ENCODE data around the gene ADAM15.

The ADAM15 gene

DNA sequence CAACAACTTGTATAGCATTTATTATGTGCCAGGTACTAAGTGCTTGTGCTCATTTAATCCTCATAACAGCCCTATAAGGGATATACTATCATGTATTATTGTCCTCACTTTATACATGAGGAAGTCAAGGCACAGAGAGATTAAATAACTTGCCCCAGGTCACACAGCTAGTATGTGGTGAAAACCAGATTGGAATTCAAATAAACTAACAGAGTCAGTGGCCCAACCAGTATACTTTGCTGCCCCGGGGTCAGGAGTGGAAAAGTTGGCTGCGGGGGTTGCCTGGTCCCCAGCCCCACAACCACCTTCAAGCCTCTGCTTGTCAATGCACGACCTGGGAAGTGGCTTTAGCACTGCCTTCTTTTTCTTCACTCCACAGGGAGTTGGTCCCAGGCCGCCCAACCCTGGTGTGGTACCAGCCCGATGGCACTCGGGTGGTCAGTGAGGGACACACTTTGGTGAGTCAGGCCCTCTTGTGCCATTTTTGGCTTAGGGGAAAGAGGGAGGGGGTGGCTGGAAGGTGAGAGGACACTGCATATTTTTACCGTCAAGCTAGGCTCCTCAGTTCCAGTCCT is 2.5 kb downstream of the ADAM15 start:
- no peak for DNase-seq

DNA sequence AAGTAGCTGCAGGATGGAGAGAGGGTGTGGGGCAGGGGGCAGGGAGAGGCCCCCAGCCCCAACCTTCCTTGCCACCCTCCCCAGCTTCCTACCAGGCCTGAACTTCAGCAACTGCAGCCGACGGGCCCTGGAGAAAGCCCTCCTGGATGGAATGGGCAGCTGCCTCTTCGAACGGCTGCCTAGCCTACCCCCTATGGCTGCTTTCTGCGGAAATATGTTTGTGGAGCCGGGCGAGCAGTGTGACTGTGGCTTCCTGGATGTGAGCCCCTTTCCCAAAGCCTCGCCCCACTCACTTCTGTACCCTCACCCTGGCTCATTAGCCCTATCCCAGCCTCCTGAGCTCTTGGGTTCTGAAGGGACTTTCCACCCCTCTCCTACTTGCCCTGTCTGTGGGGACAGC is 6.0 kb downstream of the ADAM15 start:
- DNase-seq = no peak

DNA sequence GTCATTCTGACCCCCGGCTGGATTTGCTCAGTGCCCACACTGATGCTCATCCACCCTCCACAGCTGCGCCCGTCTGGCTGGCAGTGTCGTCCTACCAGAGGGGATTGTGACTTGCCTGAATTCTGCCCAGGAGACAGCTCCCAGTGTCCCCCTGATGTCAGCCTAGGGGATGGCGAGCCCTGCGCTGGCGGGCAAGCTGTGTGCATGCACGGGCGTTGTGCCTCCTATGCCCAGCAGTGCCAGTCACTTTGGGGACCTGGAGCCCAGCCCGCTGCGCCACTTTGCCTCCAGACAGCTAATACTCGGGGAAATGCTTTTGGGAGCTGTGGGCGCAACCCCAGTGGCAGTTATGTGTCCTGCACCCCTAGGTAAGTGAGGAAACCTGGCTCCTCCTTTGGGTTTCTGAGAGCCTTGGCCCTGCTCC is 6.7 kb downstream of the ADAM15 start:
- no peak for DNase-seq

DNA sequence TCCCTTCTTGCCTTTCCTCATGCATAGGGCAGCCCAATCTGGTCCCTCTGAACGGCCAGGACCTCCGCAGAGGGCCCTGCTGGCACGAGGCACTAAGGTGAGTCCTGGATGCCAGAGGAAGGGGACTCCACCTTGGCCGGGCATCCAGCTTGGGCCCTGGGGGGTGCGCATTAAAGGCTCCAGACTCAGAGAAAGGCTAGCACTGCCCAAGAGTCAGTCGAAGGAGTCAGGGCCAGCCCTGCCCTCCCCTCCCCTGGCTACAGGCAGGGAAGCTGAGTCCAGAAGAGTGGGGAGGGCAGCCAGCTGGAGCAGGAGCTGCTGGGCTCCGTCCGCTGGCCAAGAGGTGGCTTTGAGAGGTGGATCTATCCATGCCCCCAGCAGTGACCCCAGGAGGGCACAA is 9.6 kb downstream of the ADAM15 start:
- DNase-seq = no peak

DNA sequence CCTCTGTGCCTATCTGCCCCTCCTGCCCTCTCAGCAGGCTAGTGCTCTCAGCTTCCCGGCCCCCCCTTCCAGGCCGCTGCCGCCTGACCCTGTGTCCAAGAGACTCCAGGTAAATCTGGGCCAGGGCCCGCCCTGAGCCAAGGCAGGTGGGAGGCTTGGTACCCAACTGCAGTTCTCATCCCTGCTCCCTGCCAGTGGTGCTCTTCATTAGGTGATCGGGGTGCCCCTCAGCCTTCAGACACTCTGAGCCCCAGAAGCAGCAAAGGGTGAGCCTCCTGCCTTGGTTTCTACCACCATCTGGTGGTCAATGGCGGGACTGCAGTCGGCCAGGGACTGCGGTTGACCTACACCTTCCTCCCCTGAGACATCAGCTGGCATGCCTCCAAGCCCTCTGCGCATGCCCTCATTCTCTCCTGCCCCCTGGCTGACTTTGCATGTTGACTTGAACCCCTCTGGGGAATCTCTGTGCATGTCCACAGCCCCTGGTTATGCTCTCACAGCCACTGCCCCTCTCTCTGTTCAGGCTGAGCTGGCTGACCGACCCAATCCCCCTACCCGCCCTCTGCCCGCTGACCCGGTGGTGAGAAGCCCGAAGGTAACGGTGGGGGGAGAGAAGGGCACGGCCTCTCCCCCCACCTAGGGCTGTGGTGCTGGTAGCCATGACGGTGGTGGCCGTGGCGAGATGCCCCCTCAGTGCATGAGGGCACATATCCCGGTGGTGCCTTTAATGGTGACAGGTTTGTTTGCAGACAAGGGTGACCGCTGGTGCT is 10.4 kb downstream of the ADAM15 start:
- DNase-seq = peak; percentile 95

DNA sequence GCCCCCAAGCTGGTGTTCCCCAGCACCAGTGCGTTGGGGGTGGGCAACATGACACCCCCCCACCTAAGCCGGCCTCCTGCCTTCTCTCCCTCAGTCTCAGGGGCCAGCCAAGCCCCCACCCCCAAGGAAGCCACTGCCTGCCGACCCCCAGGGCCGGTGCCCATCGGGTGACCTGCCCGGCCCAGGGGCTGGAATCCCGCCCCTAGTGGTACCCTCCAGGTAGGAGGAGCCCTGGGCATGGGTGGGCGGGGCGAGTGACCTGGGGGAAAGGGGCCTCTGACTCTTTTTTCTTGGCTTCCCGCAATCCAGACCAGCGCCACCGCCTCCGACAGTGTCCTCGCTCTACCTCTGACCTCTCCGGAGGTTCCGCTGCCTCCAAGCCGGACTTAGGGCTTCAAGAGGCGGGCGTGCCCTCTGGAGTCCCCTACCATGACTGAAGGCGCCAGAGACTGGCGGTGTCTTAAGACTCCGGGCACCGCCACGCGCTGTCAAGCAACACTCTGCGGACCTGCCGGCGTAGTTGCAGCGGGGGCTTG is 11.1 kb downstream of the ADAM15 start:
- no peak for DNase-seq

DNA sequence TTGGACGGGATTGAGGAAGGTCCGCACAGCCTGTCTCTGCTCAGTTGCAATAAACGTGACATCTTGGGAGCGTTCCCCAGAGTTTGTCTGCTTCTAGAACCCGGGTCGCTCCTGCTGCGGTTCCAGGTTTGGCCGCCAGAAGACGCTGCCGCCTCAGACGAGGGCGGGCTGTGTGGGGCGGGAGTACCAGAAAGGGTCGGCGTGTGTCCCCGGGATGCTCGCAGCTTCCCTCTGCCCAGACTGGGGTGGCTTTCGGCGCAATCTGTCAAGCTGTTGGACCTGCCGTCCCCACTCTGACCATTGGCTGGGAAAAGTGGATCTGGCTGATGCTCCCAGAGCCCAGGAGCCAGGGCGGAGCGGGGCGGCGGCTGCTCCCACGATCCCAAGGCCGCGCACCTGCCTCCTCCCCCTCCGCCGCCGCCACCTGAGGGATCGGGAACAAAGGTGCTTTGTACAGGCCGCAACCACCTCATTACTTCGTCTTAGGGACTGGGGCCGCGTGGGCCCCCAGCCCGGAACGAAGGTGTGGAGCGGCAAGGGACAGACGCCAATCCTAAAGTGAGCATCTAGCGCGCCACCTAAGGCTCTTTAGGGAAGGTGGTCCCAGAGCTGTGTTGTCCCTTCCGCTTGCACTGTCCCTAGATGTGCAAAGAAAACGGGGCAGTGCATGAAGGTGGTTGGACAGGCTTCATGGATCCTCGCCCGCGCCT is 11.7 kb downstream of the ADAM15 start:
- DNase-seq = peak; percentile 80

DNA sequence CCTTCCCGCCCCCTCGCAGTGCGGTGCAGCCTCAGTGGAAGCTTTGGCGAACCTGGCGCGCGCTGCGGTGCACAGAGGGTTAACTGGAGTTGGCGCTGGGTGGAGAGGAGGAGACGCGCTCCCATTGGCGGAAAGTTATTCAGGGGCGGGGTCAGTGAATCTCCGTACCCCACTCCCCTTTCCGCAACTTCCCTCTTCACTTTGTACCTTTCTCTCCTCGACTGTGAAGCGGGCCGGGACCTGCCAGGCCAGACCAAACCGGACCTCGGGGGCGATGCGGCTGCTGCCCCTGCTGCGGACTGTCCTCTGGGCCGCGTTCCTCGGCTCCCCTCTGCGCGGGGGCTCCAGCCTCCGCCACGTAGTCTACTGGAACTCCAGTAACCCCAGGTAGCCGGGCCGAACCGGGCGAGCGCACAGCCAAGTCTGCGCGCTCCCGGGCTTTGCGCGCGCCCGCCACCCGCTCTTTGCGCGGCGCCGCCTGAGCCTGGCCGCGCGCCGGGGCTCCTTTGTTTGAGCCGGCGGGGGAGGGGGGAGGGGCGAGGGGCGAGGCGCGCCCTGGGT is 12.5 kb downstream of the ADAM15 start, which contains the start of gene EFNA4:
Gene EFNA4 (plus strand): TSS at position 191 of the 561 bp plus-strand sequence. CDS start 84 bp downstream, at position 275.
- peak; percentile 85 for DNase-seq

DNA sequence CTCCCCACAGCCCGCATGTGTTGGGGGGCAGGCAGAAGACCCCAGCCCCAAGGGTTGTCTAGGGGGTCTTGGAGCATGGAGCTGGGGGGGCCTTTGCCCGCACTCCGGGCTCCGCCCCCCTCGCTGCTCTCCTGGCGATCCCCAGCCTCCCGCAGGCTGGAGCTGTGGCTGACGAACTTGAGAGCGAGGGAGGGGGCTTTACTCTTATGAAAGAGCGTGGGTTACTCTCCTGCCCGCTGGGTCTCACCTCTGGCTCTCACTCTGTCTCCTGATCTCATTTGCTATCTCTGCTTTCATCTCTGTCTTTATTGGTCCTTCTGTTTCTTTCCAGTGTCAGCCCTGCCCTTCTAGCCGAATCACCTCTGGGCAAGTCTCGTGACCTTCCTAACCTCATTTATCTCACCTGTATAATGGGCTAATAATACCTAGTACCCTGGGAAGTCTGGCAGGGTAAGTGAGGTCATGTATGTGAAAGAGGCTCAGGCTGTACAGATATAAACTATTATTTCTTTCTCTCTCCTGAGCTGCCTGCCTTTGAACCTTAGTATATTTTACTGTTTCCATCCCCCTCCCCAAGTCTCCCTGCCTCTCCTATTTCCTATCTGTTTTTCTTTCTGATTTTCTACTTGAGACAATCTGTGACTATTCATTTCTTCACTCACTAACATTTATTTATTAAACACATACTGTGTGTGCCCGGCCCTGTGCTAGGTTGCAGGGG is 13.2 kb downstream of the ADAM15 start:
- DNase-seq = peak; percentile 22

DNA sequence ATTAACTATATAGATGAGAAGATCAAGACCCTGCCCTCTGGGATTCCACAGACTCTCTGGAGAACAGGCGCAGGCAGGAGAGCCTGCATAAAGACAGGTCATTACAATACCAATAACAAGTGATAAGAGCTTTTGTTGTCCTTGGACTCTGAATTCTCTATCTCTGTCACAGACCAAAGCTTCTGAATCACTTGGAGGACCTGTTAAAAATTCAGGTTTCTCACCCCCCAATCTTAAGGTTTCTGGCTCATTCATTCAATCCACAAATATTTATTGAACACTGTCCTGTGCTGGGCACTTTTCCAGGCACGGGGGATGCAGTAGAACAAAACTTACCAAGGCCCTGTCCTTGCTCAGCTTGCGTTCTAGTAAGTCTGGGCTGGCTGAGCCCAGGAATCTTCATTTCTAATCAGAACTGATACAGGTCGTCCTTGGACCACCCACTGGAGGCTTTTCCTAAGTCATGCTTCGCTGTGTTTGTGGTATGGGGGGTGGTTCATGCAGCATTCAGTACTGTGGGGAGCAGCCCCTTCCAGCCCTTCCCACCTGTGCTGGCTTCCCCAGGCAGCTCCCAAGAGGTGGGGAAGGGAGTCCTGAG is 13.8 kb downstream of the ADAM15 start:
- no peak for DNase-seq

DNA sequence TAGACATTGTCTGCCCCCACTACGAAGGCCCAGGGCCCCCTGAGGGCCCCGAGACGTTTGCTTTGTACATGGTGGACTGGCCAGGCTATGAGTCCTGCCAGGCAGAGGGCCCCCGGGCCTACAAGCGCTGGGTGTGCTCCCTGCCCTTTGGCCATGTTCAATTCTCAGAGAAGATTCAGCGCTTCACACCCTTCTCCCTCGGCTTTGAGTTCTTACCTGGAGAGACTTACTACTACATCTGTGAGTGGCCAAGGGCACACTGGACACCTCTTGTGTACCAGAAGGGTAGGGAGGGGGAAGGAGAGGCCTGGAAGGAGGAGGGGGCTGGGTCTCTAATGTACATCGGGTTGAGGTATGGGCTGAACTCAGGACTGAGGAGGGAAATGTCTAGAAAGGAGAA is 15.7 kb downstream of the ADAM15 start:
- DNase-seq = no peak

DNA sequence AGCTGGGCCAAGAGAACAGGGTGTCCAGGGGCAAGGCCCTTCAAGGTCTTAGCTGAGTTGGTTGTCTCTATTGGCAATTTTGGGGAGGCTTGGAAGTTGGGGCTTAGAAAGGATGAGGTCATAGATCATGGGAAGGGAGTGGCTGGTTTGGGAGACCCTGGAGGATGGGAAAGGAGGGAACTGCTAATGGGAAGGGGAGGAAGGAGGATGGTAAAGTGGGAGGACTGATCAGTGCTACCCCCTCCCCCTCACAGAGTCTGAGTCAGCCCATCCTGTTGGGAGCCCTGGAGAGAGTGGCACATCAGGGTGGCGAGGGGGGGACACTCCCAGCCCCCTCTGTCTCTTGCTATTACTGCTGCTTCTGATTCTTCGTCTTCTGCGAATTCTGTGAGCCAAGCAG is 17.5 kb downstream of the ADAM15 start:
- no peak for DNase-seq

DNA sequence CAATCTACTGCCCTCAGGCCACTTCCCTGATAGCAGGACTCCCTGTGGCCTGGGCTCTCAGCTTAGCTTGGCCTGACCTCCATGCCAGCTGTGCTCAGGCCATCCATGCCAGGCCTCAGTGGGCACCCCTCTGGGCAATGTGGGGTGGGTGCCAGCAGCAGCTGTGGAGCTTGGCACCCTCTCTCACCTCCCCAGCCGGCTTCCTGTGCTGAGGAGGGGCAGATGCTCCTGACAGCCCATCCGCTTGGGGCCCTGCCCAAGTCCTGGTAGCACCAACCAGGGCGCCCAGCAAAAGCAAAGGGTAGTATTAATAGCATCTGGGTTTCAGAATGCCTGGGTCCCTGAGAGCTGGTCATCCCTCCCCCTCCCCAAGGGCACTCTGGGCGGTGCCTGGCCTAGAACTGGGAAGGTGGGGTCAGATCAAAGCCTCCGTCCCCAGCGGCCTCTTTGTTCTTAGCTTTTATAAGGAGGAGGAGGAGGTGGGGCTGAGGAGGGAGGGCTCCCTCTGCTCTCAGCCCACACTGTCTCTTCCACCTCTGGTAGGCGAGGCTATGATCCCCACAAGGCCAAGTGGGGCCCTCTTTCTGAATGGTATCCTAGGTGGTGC is 18.5 kb downstream of the ADAM15 start:
- no peak for DNase-seq

DNA sequence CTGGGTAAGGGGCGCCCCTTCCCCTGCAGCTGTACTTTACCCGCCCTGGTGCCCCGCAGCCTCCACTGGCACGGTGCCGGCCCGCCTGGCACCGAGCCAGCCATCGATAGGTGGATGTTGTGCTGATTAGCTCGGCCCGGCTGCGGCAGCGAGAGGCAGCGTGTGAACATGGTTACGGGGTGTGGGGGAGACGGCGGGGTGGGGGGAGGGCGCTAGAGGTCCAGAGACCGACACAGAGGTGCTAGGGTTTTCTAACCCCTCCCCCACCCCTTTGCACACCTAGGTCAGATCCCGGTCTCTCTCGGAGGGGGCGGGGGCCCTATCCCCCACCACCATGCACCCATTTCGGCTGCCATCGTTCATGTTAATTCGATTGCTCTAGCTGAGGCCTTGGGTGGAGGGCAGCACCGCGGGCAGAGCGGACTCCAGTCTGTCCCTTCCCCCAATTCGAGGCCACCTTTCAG is 19.1 kb downstream of the ADAM15 start:
- DNase-seq = no peak

DNA sequence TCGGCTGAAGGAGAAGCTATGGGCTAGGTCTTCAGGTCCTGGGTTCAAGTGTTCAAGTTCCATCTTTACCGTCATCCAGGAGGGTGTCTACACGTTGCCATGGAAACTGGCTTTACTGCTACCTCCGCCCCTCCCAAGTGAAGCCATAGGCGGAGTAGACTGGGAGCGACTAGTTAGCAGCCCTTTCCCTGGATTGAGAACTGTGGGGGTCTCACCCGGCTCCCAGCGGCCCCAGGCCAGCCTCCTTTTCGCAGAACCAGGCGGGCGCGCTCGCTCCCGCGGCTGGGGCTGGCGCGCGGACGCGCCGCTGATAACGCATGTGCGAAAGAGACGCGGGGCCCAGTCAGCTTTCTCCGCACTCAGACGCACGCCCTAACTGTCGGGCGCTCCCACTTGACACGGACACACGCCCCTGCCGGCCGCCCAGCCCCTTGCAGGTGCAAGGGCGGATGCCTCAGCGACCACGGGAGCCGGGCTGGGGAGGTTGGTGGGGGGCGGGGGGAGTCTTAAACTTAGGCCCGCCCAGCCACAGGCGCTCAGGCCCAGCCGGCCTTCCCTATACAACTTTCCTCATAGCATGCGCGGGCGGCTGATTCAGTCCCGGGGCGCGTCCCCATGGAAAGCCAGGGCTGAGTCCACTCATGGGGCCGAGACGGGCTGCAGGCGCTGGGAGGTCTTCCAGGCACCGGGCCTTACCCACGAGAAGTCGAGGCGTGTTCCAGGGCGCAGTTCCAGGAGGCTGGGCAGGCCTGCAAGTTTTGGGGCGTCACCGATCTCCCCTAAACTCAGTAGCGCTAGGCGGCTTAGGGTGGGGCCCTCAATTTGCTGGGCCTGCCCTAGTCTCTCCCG is 19.8 kb downstream of the ADAM15 start:
- peak; percentile 78 for DNase-seq

DNA sequence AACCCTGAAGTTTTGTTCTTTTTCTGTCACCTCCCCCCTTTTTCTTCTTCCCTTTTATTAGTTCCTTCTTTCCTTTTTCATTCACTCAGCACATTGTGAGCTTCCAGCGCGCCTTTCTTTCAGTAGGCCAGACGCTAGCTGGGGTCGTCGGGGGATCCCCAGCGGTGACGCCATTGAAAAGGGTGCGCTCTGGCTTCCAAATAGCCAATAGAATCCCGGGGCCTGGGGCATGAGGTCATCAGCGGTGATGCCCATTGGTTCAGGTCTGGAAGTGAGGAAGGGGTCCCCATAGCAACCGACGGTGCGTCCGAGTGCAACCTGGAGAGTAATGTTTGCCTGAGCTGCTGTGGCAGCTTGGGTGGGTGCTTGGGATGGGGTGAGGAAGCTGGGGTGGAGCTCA is 20.6 kb downstream of the ADAM15 start:
- no peak for DNase-seq

DNA sequence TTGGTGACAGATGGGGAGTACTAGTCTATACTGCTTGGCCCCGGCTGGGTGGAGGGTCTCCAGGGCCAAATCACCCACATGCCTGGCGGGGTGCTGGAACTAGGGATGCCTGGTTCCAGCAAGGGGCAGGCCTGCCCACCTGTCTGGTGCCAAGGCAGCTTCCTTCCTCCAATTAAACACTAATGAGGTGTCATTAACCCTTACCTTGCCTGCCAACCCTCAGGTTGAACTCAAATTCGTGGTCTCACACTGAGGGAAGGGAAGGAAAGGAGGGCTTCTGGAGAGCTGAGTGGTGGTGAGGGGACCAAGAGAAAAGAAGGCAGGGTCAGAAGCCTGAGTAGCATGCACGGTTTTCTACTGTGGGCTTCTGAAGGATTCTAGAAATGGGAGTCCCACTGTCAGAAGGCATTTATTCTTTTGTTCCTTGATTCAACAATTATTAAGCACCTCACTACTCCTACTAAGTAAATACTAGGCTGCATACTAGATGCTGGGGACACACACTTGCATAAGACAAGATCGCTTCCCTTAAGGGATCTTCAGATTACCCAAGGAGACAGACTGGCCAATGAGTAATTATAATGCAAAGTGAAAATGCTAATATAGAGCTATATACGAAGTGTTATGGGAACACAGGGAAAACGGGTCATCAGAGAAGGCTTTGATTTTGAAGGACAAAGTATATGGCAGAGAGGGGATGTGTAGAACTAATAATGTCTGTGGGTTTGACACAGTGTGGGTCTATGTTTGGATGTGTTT is 21.6 kb downstream of the ADAM15 start:
- DNase-seq = no peak

DNA sequence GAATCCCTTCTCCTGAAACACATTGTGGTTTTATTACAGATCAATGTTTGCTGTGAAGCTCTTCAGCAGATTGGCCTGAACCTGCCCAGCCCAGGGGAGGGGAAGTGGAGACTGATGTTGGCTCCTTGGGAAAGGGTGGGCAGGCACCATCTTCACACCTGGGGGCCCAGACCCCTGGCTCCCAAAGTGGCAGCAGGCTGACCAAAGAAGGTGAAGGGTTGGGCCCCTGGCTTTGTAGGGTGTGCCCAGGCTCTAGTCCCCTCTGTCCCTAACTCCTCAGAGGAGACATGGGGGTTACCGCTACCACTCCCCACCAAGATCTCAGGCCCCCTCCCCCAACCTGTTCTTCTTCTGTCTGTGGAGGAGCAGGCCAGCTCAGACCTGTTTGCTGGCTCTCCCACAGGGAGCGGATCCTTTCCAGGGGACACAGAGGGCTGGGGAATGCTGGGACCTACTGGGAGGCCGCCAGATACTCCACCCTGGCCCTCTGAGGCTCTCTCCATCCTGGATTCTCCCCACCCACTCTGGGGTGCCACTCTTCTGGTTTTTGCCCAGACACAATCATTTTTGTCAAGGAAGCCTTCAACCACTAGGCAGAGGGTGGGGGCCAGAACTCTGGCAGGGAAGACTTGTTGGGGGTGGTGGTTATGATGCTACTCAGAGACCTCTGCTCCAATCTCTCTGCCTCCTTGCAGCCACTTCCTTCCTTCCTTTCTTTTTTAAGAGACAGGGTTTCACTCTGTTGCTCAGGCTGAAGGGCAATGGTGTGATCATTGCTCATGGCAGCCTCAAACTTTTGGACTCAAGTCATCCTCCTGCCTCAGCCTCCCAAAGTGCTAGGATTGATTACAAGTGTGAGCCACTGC is 22.5 kb downstream of the ADAM15 start:
- no peak for DNase-seq

DNA sequence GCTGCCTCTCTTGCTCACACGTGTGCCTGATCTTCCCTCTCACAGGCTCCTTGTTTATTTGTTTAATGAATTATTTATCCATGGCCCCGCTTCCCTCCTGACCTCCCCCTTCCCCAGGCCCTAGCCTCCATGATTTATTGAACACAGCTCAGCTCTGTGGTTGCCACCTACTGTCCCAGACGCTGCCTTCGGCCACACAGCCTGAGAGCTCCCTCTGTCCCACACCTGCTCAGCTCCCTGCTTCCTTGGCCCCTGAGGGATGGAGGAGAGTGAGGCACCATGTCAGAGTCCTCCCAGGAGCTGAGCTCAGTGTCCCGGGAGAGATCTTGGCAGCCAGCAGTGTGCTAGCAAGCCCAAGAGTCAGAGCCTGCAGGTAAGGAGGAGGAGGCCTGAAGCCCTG is 24.4 kb downstream of the ADAM15 start:
- no peak for DNase-seq

Data from stimulated activated CD4-positive, alpha-beta T cell treated with anti-CD3 and anti-CD28 coated beads, Interleukin-4, amount 100 ng/mL, for 1 hour (primary cell).